Adrenal gland (tissue), 5 donors: ENCODE measurements around the gene AFMID.

Source experiments
- POLR2A ChIP-seq, 2 donors: fragments of 450-650 bp; IDR thresholded peaks; one replicate each; pipeline ENCODE4 v1.6.1; 2017; ENCODE audit warnings: antibody characterized with exemption in 2 of 2, mild to moderate bottlenecking in 2 of 2, moderate library complexity in 1 of 2
- TF ChIP-seq, protein P1 (sequence below), 6 experiments: fragments of 450-650 bp in 4 of 6; fragments of 200-600 bp in 2 of 6; sonication (generic) in 1 of 6; IDR thresholded peaks; 1 replicate in 5 of 6; 2 replicates in 1 of 6; pipeline versions ENCODE4 v1.5.1 to v1.8.0; 2016 to 2021; ENCODE audit warnings: antibody characterized with exemption in 6 of 6, mild to moderate bottlenecking in 2 of 6, moderate library complexity in 1 of 6
- donor health status: DM: no; HTN: no; CAD: no.

DNA sequence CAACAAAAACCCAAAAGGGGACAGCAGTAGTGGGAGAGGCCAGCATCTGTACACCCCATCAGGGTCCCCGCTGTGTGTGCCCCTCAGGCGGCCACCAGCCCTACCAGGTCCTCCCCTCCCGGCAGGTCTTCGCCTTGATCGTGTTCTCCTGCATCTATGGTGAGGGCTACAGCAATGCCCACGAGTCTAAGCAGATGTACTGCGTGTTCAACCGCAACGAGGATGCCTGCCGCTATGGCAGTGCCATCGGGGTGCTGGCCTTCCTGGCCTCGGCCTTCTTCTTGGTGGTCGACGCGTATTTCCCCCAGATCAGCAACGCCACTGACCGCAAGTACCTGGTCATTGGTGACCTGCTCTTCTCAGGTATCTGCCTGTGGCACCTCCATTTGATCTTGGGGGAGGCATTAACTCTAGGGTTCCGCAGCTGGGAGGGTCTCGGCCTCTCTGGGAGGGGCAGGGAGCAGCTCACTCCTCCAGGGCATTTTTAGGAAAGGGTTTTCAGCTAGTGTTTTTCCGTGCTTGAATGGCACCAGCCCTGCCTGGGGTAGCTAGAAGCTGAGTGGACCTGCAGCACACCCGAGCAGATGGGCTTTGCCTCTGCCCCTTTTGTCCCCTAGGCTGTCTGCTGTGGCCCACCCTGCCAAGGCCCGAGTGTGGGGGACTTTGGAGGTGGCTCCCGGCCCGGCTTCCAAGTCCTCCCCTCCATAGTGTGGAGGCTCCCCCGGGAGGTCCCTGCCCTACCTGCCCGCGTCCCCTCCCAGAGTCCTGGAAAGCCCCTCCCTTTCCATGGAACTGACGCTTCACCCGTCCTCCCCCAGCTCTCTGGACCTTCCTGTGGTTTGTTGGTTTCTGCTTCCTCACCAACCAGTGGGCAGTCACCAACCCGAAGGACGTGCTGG is 16.2 kb upstream of the AFMID start:
- TF ChIP-seq, protein P1, sequence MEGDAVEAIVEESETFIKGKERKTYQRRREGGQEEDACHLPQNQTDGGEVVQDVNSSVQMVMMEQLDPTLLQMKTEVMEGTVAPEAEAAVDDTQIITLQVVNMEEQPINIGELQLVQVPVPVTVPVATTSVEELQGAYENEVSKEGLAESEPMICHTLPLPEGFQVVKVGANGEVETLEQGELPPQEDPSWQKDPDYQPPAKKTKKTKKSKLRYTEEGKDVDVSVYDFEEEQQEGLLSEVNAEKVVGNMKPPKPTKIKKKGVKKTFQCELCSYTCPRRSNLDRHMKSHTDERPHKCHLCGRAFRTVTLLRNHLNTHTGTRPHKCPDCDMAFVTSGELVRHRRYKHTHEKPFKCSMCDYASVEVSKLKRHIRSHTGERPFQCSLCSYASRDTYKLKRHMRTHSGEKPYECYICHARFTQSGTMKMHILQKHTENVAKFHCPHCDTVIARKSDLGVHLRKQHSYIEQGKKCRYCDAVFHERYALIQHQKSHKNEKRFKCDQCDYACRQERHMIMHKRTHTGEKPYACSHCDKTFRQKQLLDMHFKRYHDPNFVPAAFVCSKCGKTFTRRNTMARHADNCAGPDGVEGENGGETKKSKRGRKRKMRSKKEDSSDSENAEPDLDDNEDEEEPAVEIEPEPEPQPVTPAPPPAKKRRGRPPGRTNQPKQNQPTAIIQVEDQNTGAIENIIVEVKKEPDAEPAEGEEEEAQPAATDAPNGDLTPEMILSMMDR (IDR thresholded peaks at IDR 0.05): no peak
- TF ChIP-seq POLR2A (IDR thresholded peaks at IDR 0.05): no peak
